HFFc6 (cell line): Measurements from ENCODE around the gene CDC42SE1. TPM values are rescaled to one million over a fixed set of nuclear protein-coding genes. Genes with fewer than 3 reads are reported as not detected.
A peak's percentile ranks its signal among the peaks of the same experiment; 100 is the strongest.

Experiments used
- DNase-seq: peaks from one replicate; pipeline ENCODE4 v3.0.0-alpha.2; 2018
- H3K27ac Mint-ChIP-seq: 2 replicates; pipeline ENCODE4 v1.8.0; 2020; ENCODE audit warnings: mild to moderate bottlenecking, mixed read lengths
- H3K27me3 Mint-ChIP-seq: 2 replicates; pipeline ENCODE4 v1.8.0; 2021; ENCODE audit warnings: mild to moderate bottlenecking, moderate library complexity, mixed read lengths; ENCODE audit not compliant: insufficient read depth
- H3K36me3 Mint-ChIP-seq: 2 replicates; pipeline ENCODE4 v1.8.0; 2021; ENCODE audit warnings: low read depth, mixed read lengths
- H3K4me1 Mint-ChIP-seq: 2 replicates; pipeline ENCODE4 v1.8.0; 2020; ENCODE audit warnings: low read depth, mixed read lengths
- H3K4me3 Mint-ChIP-seq: 2 replicates; pipeline ENCODE4 v1.8.0; 2020; ENCODE audit warnings: mild to moderate bottlenecking, moderate library complexity, mixed read lengths
- H3K9me3 Mint-ChIP-seq: 2 replicates; pipeline ENCODE4 v1.8.0; 2020; ENCODE audit warnings: mild to moderate bottlenecking, mixed read lengths
- CTCF ChIP-seq: fragments of 200-600 bp; sonication (generic); IDR thresholded peaks from 2 replicates; pipeline ENCODE4 v1.5.0; 2021; ENCODE audit warnings: antibody characterized with exemption, mild to moderate bottlenecking
- total RNA-seq, 6 experiments: library from RNA; stranded (reverse); fragmentation: NEBNext Ultra II Directional; extraction: Animal tissue kit (Norgen Biotek cat#: 25700); gene quantifications; 2 replicates in 1 of 6; 3 replicates in 5 of 6; pipeline ENCODE4 v1.2.3, GENCODE V29; 2021

The CDC42SE1 gene
- total RNA-seq, 6 experiments from 2014 or later: 63.2 to 75.1 (median 68.3) TPM

GRCh38 chr1:151010346-151010726, 49.1 kb downstream of the CDC42SE1 start:
- H3K36me3 Mint-ChIP-seq: peaks cover 5% of the 10 kb centered on the region; the same call in 1 of the 2 replicates
- TF ChIP-seq CTCF: no peak
- peaks cover 59% of the 10 kb centered on the region for H3K4me1 Mint-ChIP-seq

GRCh38 chr1:151009674-151010345, 49.6 kb downstream of the CDC42SE1 start:
- H3K4me1 Mint-ChIP-seq: peaks cover 61% of the 10 kb centered on the region
- peaks cover 5% of the 10 kb centered on the region; the same call in 1 of the 2 replicates for H3K36me3 Mint-ChIP-seq
- no peaks in the 10 kb centered on the region for H3K9me3 Mint-ChIP-seq
- peak overlapping the region; percentile 99 for H3K27ac Mint-ChIP-seq
- TF ChIP-seq CTCF: no peak
- H3K4me3 Mint-ChIP-seq: peak overlapping the region; percentile 97
- DNase-seq: no peak
- H3K27me3 Mint-ChIP-seq: peaks cover 2% of the 10 kb centered on the region

More at GRCh38 chr1:151010346-151010726, 49.1 kb downstream of the CDC42SE1 start:
- DNase-seq: no peak
- H3K27ac Mint-ChIP-seq: no peak overlapping the region
- H3K9me3 Mint-ChIP-seq: no peaks in the 10 kb centered on the region
- H3K27me3 Mint-ChIP-seq: peaks cover 2% of the 10 kb centered on the region
- H3K4me3 Mint-ChIP-seq: no peak overlapping the region

- peak overlapping the region; percentile 97 for H3K4me3 Mint-ChIP-seq
- H3K27ac Mint-ChIP-seq: peak overlapping the region; percentile 99
- H3K4me1 Mint-ChIP-seq: peaks cover 61% of the 10 kb centered on the region
These were observed 50.2 kb downstream of the CDC42SE1 start for GRCh38 chr1:151009206-151009587.

GRCh38 chr1:151008244-151009205, 50.9 kb downstream of the CDC42SE1 start, which contains the start of gene PRUNE1:
Gene PRUNE1 (plus strand): TSS chr1:151008449. CDS start chr1:151008633, 184 bp downstream.
- Mint-ChIP-seq H3K4me1 (peaks cover 58% of the 10 kb centered on the region), H3K27ac (peak within 1 kb of the TSS; percentile 99), H3K4me3 (peak within 1 kb of the TSS; percentile 97), H3K9me3 (no peaks in the 10 kb centered on the region), H3K36me3 (peaks cover 5% of the 10 kb centered on the region; the same call in 1 of the 2 replicates), H3K27me3 (peaks cover 2% of the 10 kb centered on the region)
- TF ChIP-seq CTCF: no peak; the same call in 1 of the 2 replicates
- peak; percentile 98 for DNase-seq

More at GRCh38 chr1:151009206-151009587, 50.2 kb downstream of the CDC42SE1 start:
- peaks cover 2% of the 10 kb centered on the region for H3K27me3 Mint-ChIP-seq
- peaks cover 5% of the 10 kb centered on the region; the same call in 1 of the 2 replicates for H3K36me3 Mint-ChIP-seq
- no peak for TF ChIP-seq CTCF
- no peaks in the 10 kb centered on the region for H3K9me3 Mint-ChIP-seq
- DNase-seq: peak; percentile 61

- Mint-ChIP-seq H3K27me3 (peaks cover 2% of the 10 kb centered on the region), H3K9me3 (no peaks in the 10 kb centered on the region), H3K4me1 (peaks cover 55% of the 10 kb centered on the region), H3K36me3 (peaks cover 5% of the 10 kb centered on the region; the same call in 1 of the 2 replicates), H3K27ac (peak overlapping the region; percentile 99), H3K4me3 (peak overlapping the region; percentile 97)
- no peak for TF ChIP-seq CTCF
- no peak for DNase-seq
These were observed 51.6 kb downstream of the CDC42SE1 start for GRCh38 chr1:151007853-151008243.
